HG02970 (cell line): ENCODE measurements around the gene VPS35L.
"Not testable (repeated sequence)": the region's sequence is repeated elsewhere in the genome, so short reads cannot be mapped to it uniquely, and the experiment has no call there.

Experiments used
- ATAC-seq: cut with Tn5 transposase; IDR thresholded peaks from one replicate; pipeline ENCODE4 v1.9.1; 2021; ENCODE audit warnings: mild to moderate bottlenecking, moderate library complexity, moderate number of reproducible peaks; ENCODE audit not compliant: unreplicated experiment, low FRiP score

VPS35L gene

DNA sequence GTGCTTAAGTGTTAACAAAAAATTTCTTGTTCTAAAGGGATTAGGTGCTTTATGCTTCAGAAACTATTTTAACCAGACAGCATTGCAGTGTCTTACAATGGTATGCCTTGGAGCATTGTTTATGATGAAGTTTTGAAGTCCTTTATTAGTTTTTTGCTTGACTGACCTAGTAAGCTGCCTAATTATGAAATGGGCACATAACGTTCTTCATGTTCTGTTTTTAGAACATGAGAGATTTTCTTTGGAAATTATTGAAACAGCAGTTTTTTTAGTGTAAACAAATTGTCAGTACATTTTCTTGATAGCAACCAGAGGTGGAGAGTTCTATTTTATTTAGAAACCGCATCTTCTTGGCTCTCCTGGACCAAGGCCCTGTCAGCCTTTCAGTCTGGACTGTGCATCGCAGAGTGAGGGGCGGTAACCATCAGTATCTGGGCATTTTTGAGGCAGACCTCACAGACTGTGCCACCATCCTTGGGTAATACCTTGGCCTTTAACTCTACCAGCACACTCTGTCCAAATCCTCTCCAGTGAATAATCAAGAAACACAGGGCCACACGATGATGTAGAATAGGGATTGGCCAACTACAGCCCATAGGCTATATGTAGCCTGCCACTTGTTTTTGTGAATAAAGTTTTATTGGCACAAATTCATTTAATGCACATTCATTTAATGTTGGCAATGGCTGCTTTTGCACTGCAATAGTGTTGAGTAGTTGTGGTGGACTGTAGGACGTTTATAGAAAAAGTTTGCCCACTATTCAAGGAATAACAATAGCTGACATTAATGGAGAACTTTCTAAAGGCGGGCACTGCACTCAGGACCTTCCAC lies 81.1 kb downstream of the VPS35L start:
- no peak for ATAC-seq

- ATAC-seq, result no peak
Observed at GRCh38 chr16:19639986-19640421, 84.5 kb downstream of the VPS35L start.

DNA sequence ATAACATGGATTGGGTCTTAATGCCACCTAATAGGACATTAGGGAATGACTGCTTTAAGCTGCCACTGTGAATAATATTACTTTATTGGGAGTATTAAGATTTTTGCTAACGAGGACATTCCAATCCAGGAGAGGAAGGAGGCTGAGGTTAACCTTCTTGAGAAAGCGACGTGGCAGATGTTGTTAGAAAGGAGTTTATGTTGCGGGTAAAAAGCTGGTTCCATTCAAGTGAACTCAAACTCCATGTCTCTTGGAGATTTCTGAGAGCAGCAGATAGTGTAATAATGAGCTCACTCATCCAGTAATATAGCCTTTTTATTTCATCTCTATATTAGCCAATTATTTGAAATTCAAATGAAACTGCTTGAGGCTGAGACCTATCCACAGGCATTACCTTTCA lies 87.0 kb downstream of the VPS35L start:
- no peak for ATAC-seq

- no peak for ATAC-seq
Observed at GRCh38 chr16:19644877-19645276, 89.4 kb downstream of the VPS35L start.

GRCh38 chr16:19645557-19645981 lies 90.1 kb downstream of the VPS35L start:
- no peak for ATAC-seq

DNA sequence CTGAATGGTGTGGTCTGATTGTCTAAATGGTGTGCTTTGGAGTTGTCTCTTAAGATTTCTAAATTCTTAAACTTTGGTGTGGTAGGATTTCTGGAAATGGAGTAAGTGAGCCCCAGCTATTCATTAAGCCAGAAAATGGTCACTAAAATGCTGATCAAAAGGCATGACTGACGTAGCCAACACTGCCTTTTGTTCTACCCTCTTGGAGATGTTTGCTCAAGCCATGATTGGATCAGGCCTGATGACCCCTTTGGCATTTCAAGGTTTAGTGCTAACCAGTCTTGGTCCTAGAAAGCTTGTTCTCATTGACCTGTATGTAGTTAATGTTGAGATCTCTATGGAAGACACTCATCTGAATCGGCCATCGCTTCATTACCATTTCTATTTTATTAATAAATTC lies 94.5 kb downstream of the VPS35L start:
- no peak for ATAC-seq

GRCh38 chr16:19654147-19654546 lies 98.6 kb downstream of the VPS35L start:
- ATAC-seq, result no peak

GRCh38 chr16:19655242-19655777 lies 99.8 kb downstream of the VPS35L start:
- no peak for ATAC-seq

GRCh38 chr16:19657831-19658230 lies 102.3 kb downstream of the VPS35L start:
- ATAC-seq, result no peak

DNA sequence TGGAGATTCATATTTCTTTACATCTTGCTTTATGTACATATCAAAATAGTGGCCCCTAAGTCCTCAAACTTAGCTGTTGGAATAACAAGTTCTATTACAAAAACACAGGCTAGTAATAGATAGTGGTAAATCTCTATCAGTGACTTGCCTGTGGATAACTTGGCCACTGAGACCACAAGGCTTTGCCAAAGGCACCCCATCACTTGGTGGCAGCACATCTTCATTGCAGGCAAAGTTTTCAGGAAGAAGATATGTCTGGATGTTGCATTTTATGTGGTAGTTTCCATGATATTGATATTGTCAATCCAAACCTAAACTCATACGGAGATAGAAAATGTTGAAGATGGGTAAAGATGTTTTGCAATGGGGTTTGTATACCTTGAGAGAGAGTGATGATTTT lies 104.1 kb downstream of the VPS35L start:
- no peak for ATAC-seq

DNA sequence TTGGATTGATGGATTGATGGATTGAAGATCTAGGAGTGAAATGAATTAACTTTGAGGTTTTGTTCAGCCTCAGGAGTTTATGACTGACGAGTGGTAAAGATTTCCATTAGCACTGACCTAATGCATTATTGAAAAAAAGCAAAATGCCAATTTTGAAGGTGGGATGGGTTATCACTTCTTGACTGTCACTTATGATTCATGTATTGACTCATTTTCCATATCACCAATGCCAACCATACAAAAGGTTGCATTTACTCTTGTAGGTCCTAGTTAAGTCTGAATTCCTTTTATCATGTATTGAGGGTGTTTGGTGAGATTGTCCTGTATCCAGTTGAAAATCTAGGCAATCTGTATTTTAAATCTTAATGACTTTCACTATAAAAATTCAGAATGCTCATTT lies 104.9 kb downstream of the VPS35L start:
- ATAC-seq, result no peak

- no peak for ATAC-seq
Observed at GRCh38 chr16:19662351-19662750, 106.8 kb downstream of the VPS35L start.

DNA sequence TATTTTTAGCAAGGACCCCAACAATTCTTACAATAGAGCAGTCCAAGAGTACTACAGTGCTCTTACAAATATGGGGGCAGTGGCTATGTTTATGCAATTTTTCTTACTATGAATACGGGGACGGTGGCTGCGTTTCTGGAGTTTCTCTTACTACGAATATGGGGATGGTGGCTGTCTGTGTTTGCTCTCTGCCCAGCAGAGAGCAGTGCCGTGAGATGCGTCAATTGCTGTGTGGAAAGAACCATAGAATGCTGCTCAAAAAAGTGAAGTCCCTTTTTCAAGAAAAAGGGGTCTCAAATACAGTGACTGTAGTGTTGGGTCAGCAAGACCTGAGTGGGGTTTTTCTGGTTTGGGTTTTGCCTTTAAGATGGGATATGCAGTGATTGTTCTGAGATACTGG lies 108.7 kb downstream of the VPS35L start:
- no peak for ATAC-seq

DNA sequence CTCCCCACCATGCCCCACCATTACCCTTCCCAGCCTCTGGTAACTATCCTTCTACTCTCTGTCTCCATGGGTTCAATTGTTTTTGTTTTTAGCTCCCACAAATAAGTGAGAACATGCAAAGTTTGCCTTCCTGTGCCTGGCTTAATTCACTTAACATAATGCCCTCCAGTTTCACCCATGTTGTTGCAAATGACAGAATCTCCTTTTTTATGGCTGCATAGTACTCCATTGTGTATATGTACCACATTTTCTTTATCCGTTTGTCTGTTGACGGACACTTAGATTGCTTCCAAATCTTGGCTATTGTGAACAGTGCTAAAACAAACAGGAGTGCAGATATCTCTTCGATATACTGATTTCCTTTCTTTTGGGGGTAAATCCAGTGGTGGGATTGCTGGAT lies 109.8 kb downstream of the VPS35L start:
- not testable (repeated sequence) for ATAC-seq

GRCh38 chr16:19666477-19666876 lies 111.0 kb downstream of the VPS35L start:
- no peak for ATAC-seq

DNA sequence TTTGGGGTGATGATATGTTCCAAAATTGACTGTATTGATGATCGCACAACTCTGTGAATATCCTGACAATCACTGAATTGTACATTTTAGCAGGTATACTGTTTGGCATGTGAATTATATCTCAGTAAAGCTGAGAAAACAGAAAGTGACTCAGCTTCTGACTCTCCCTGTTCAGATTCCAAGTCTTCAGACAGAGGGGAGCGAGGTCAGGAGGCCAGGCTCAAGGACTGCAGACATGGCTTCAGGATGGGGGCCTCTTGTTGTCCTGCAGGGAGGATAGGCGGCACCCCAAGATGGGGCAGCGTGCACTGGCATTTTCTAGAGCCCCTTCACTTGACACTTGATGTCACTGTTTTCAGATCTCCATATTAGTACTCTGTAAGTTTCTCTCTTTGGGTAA lies 116.9 kb downstream of the VPS35L start:
- ATAC-seq, result no peak

- no peak for ATAC-seq
Observed at GRCh38 chr16:19674485-19674884, 119.0 kb downstream of the VPS35L start.

DNA sequence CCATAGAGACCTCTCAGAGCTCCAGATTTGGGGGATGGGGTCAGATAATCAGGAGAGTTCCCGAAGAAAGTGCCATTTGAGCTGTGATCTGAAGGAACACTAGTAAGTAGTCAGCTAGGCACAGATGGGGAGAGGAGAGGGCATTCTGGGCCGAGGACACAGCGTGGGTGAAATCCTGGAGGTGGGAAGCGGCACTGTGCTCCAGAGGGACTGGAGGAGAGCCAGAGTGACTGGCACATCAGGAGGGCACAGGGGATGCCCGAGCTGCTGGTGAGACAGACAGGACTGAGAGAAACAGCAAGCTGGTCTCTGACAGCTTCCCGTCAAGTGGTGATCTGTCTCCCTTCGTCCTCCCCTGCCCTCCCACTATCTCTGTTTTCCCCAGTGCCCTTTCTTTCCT lies 121.9 kb downstream of the VPS35L start:
- ATAC-seq, result no peak

DNA sequence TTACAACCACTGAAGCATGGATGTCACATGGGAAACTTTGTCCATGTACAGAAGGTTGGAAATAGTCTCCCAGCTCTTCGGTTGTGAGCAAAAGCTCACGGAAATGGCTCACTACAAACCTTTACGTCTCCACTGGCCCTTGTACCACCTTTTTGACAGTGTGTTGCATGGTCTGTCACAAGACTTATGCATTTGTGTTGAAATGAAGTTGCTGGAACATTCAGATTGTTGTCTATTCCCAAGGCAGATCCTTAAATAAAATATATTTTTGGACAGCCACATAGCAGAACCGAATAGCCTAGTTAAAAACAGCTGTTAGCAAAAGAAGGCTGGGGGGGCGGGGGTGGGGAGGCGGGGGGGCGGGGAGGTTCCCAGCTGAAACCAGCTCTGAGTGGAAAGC lies 123.3 kb downstream of the VPS35L start:
- ATAC-seq, result no peak

DNA sequence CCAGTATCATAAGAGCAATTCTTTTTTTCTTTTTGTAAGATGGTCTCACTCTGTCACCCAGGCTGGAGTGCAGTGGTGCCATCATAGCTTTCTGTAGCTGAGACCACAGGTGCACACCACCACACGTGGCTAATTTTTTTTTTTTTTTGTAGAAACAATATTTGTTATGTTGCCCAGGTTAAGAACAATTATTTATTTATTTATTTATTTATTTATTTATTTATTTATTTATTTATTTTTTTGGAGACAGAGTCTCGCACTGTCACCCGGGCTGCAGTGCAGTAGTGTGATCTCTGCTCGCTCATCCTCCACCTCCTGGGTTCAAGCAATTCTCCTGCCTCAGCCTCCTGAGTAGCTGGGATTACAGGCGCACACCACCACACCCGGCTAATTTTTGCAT lies 123.8 kb downstream of the VPS35L start:
- ATAC-seq, result not testable (repeated sequence)

- ATAC-seq, result no peak
Observed at GRCh38 chr16:19680881-19681340, 125.4 kb downstream of the VPS35L start.

- ATAC-seq, result no peak
Observed at GRCh38 chr16:19681637-19682036, 126.1 kb downstream of the VPS35L start.
